ENCODE measurements around the gene GNPAT.
"Not testable (repeated sequence)": the region's sequence is repeated elsewhere in the genome, so short reads cannot be mapped to it uniquely, and the experiment has no call there.

The GNPAT gene

GRCh38 chr1:231211005-231211857 is 29.8 kb upstream of the GNPAT start:
- DNase-seq: peak; percentile 58 to 95 (median 86)
- intact Hi-C loops (cut with DNase I): loop anchor here (5.0 to 10.0 kb wide), 3 partner anchors 119 to 416 kb away; no protein-coding TSS in a partner anchor

- intact Hi-C loops (cut with DNase I): loop anchor here (5.0 to 10.0 kb wide), 3 partner anchors 120 to 418 kb away; no protein-coding TSS in a partner anchor
- not testable (repeated sequence) for DNase-seq
Observed at GRCh38 chr1:231212301-231212700, 28.7 kb upstream of the GNPAT start.

GRCh38 chr1:231213831-231214573 is 27.0 kb upstream of the GNPAT start:
- intact Hi-C loops (cut with DNase I): loop anchor here (5.0 to 10.0 kb wide), 3 partner anchors 122 to 419 kb away; no protein-coding TSS in a partner anchor
- DNase-seq: no peak

- peak in 36 of 42 donors; percentile 22 to 84 (median 49) for DNase-seq
- intact Hi-C loops (cut with DNase I): loop anchor here (5.0 to 10.0 kb wide), 3 partner anchors 123 to 420 kb away; no protein-coding TSS in a partner anchor
Observed at GRCh38 chr1:231214918-231215680, 25.9 kb upstream of the GNPAT start.

- DNase-seq: no peak
- intact Hi-C loops (cut with DNase I): loop anchor here (10.0 kb wide), 2 partner anchors 281 to 421 kb away; no protein-coding TSS in a partner anchor
Observed at GRCh38 chr1:231215681-231216385, 25.2 kb upstream of the GNPAT start.

- peak in 3 of 42 donors; percentile 11 to 34 (median 23) for DNase-seq
- intact Hi-C loops (cut with DNase I): loop anchor here (10.0 kb wide), 2 partner anchors 282 to 422 kb away; no protein-coding TSS in a partner anchor
Observed at GRCh38 chr1:231216498-231216897, 24.5 kb upstream of the GNPAT start.

- no peak for DNase-seq
- intact Hi-C loops (cut with DNase I): loop anchor here (10.0 kb wide), 2 partner anchors 282 to 422 kb away; no protein-coding TSS in a partner anchor
Observed at GRCh38 chr1:231217056-231217455, 24.0 kb upstream of the GNPAT start.

- intact Hi-C loops (cut with DNase I): loop anchor here (10.0 kb wide), 2 partner anchors 283 to 423 kb away; no protein-coding TSS in a partner anchor
- DNase-seq: no peak
Observed at GRCh38 chr1:231218078-231218477, 22.9 kb upstream of the GNPAT start.

GRCh38 chr1:231219422-231220401 is 21.3 kb upstream of the GNPAT start:
- intact Hi-C loops (cut with DNase I): loop anchor here (10.0 kb wide), 2 partner anchors 285 to 425 kb away; no protein-coding TSS in a partner anchor
- no peak for DNase-seq

- intact Hi-C loops (cut with DNase I): no loop called here
- no peak for DNase-seq
Observed at GRCh38 chr1:231220801-231221200, 20.2 kb upstream of the GNPAT start.

GRCh38 chr1:231226156-231226555 is 14.9 kb upstream of the GNPAT start:
- DNase-seq: no peak
- intact Hi-C loops (cut with DNase I): no loop called here

- intact Hi-C loops (cut with DNase I): loop anchor here (10.0 kb wide), 1 partner anchor 103 kb away; the partner anchor contains the start of genes EXOC8 and SPRTN
- no peak for DNase-seq
Observed at GRCh38 chr1:231231511-231231910, 9.5 kb upstream of the GNPAT start.

GRCh38 chr1:231232870-231233734 is 7.9 kb upstream of the GNPAT start:
- DNase-seq: no peak
- intact Hi-C loops (cut with DNase I): loop anchor here (10.0 kb wide), 1 partner anchor 102 kb away; the partner anchor contains the start of genes EXOC8 and SPRTN

- no peak for DNase-seq
- intact Hi-C loops (cut with DNase I): loop anchor here (10.0 kb wide), 1 partner anchor 101 kb away; the partner anchor contains the start of genes EXOC8 and SPRTN
Observed at GRCh38 chr1:231233735-231234417, 7.1 kb upstream of the GNPAT start.

- DNase-seq: no peak
- intact Hi-C loops (cut with DNase I): loop anchor here (10.0 kb wide), 1 partner anchor 100 kb away; the partner anchor contains the start of genes EXOC8 and SPRTN
Observed at GRCh38 chr1:231234506-231234905, 6.5 kb upstream of the GNPAT start.

Measured in head of caudate nucleus (tissue), 42 donors.